OCI-LY3 (cell line): Measurements from ENCODE around the gene ERICH2.

Experiments used
- H2AFZ ChIP-seq: fragments of 200-600, 300-600 bp; shearing (Covaris generic); 2 replicates; pipeline ENCODE4 v1.6.0; 2014; ENCODE audit warnings: antibody characterized with exemption, low read depth, low read length
- H3K27ac ChIP-seq: fragments of 200-600, 300-600 bp; sonication (generic); 2 replicates; pipeline ENCODE4 v1.5.1; 2014; ENCODE audit warnings: mild to moderate bottlenecking, low read length, moderate library complexity, mixed read lengths
- H3K27me3 ChIP-seq: fragments of 200-600, 300-600 bp; sonication (generic); 2 replicates; pipeline ENCODE4 v1.6.1; 2014; ENCODE audit warnings: low read depth, low read length, mixed read lengths
- H3K36me3 ChIP-seq: fragments of 200-600, 300-600 bp; sonication (generic); replicated peaks from 2 replicates; pipeline ENCODE3; 2014; ENCODE audit warnings: low read depth, low read length, mixed read lengths
- H3K4me1 ChIP-seq: fragments of 300-600, 200-600 bp; sonication (generic); 2 replicates; pipeline ENCODE4 v1.6.1; 2014; ENCODE audit warnings: low read length, mixed read lengths
- H3K4me2 ChIP-seq: fragments of 200-600, 300-600 bp; sonication (generic); 2 replicates; pipeline ENCODE4 v1.6.1; 2014; ENCODE audit warnings: low read length, mixed read lengths
- H3K4me3 ChIP-seq: fragments of 300-600, 200-600 bp; sonication (generic); 2 replicates; pipeline ENCODE4 v1.5.1; 2014; ENCODE audit warnings: antibody characterized with exemption, mild to moderate bottlenecking, low read length, moderate library complexity
- H3K79me2 ChIP-seq: fragments of 300-600, 200-600 bp; shearing (Covaris generic); 2 replicates; pipeline ENCODE4 v1.6.1; 2014; ENCODE audit warnings: mild to moderate bottlenecking, low read length, mixed read lengths
- H3K9ac ChIP-seq: fragments of 300-600, 200-600 bp; shearing (Covaris generic); 2 replicates; pipeline ENCODE4 v1.6.0; 2014; ENCODE audit warnings: mild to moderate bottlenecking, low read length, moderate library complexity
- H3K9me3 ChIP-seq: fragments of 200-600, 300-600 bp; shearing (Covaris generic); 2 replicates; pipeline ENCODE4 v1.6.1; 2014; ENCODE audit warnings: low read length, mixed read lengths; ENCODE audit not compliant: insufficient read depth
- H4K20me1 ChIP-seq: fragments of 200-600, 300-600 bp; sonication (generic); 2 replicates; pipeline ENCODE4 v1.6.1; 2016; ENCODE audit warnings: low read length, mixed read lengths; ENCODE audit not compliant: insufficient read depth
- CTCF ChIP-seq: fragments of 200-600, 300-600 bp; sonication (generic); IDR thresholded peaks from 2 replicates; pipeline ENCODE4 v1.5.1; 2014; ENCODE audit warnings: antibody characterized with exemption, low read length, low read depth
- EZH2phosphoT487 ChIP-seq: fragments of 200-600 bp; shearing (Covaris generic); IDR thresholded peaks from 2 replicates; pipeline ENCODE4 v1.6.1; 2018; ENCODE audit warnings: antibody characterized with exemption, mixed run types, low read depth

ERICH2 gene

GRCh38 chr2:170779304-170779703 is 9.1 kb downstream of the ERICH2 start:
- no peak for TF ChIP-seq EZH2phosphoT487
- TF ChIP-seq CTCF: no peak
- H4K20me1 ChIP-seq: no peaks in the 10 kb centered on the region

GRCh38 chr2:170782673-170783072 is 12.5 kb downstream of the ERICH2 start:
- H3K4me1 ChIP-seq: no peaks in the 10 kb centered on the region
- H3K79me2 ChIP-seq: no peaks in the 10 kb centered on the region
- no peak overlapping the region for H3K9ac ChIP-seq
- H3K27ac ChIP-seq: no peak overlapping the region
- H3K4me3 ChIP-seq: no peak overlapping the region
- H2AFZ ChIP-seq: no peak overlapping the region
- no peak overlapping the region for H3K4me2 ChIP-seq
- TF ChIP-seq CTCF (no peak), EZH2phosphoT487 (no peak)
- no peaks in the 10 kb centered on the region for H3K36me3 ChIP-seq
- H3K27me3 ChIP-seq: no peaks in the 10 kb centered on the region
- no peaks in the 10 kb centered on the region for H4K20me1 ChIP-seq
- no peaks in the 10 kb centered on the region for H3K9me3 ChIP-seq

More at GRCh38 chr2:170779304-170779703, 9.1 kb downstream of the ERICH2 start:
- no peak overlapping the region for H3K27ac ChIP-seq
- H3K9ac ChIP-seq: no peak overlapping the region
- no peaks in the 10 kb centered on the region for H3K4me1 ChIP-seq
- H3K79me2 ChIP-seq: no peaks in the 10 kb centered on the region
- H3K4me2 ChIP-seq: no peak overlapping the region
- no peaks in the 10 kb centered on the region for H3K9me3 ChIP-seq
- H3K36me3 ChIP-seq: no peaks in the 10 kb centered on the region
- no peak overlapping the region for H3K4me3 ChIP-seq
- no peaks in the 10 kb centered on the region for H3K27me3 ChIP-seq
- H2AFZ ChIP-seq: no peak overlapping the region

GRCh38 chr2:170783549-170783948 is 13.4 kb downstream of the ERICH2 start:
- Histone ChIP-seq H3K9ac (no peak overlapping the region), H3K9me3 (no peaks in the 10 kb centered on the region), H3K27me3 (no peaks in the 10 kb centered on the region), H2AFZ (no peak overlapping the region), H3K4me2 (no peak overlapping the region), H3K79me2 (no peaks in the 10 kb centered on the region), H3K27ac (no peak overlapping the region), H3K4me3 (no peak overlapping the region), H4K20me1 (no peaks in the 10 kb centered on the region), H3K36me3 (no peaks in the 10 kb centered on the region), H3K4me1 (no peaks in the 10 kb centered on the region)
- TF ChIP-seq CTCF: no peak
- TF ChIP-seq EZH2phosphoT487: no peak

- H3K9ac ChIP-seq: no peak overlapping the region
- no peaks in the 10 kb centered on the region for H4K20me1 ChIP-seq
- H2AFZ ChIP-seq: no peak overlapping the region
- no peak overlapping the region for H3K4me3 ChIP-seq
- TF ChIP-seq CTCF: no peak
- no peak for TF ChIP-seq EZH2phosphoT487
- no peak overlapping the region for H3K4me2 ChIP-seq
- H3K9me3 ChIP-seq: no peaks in the 10 kb centered on the region
- H3K79me2 ChIP-seq: no peaks in the 10 kb centered on the region
- H3K27ac ChIP-seq: no peak overlapping the region
- H3K27me3 ChIP-seq: peaks cover 12% of the 10 kb centered on the region
- H3K4me1 ChIP-seq: no peaks in the 10 kb centered on the region
- H3K36me3 ChIP-seq: no peaks in the 10 kb centered on the region
Measured at GRCh38 chr2:170798996-170799395, 28.8 kb downstream of the ERICH2 start.
